GM12878 (cell line): Measurements from ENCODE around the gene TPP2.

Source experiments
- POLR2A ChIP-seq: IDR thresholded peaks from 2 replicates; pipeline ENCODE4 v1.6.1; 2011; ENCODE audit warnings: low read depth, mild to moderate bottlenecking, low read length
- POLR2AphosphoS5 ChIP-seq: IDR thresholded peaks from 2 replicates; pipeline ENCODE4 v1.6.1; 2011; ENCODE audit warnings: mild to moderate bottlenecking, low read length, inconsistent platforms
- RAD51 ChIP-seq: fragments of 450-650 bp; IDR thresholded peaks from 2 replicates; pipeline ENCODE4 v1.6.1; 2016; ENCODE audit warnings: moderate library complexity, mild to moderate bottlenecking, inconsistent platforms
- REST ChIP-seq: IDR thresholded peaks from 2 replicates; pipeline ENCODE4 v1.6.1; 2012; ENCODE audit warnings: mild to moderate bottlenecking, low read depth, low read length
- SIX5 ChIP-seq: IDR thresholded peaks from 2 replicates; pipeline ENCODE4 v1.6.1; 2011; ENCODE audit warnings: mild to moderate bottlenecking, low read depth, low read length, moderate library complexity; ENCODE audit not compliant: severe bottlenecking

GRCh38 chr13:102677122-102677521 is 80.3 kb downstream of the TPP2 start:
- TF ChIP-seq POLR2AphosphoS5 (no peak), POLR2A (no peak), SIX5 (no peak), REST (no peak), RAD51 (no peak)
